AG04449 (cell line): Measurements from ENCODE around the gene PAIP2B.

Source experiments
- CTCF ChIA-PET: fragments of 350-600 bp; formaldehyde crosslinking; extraction: SDS; loops from one replicate; lab custom pipeline; 2021; ENCODE audit warnings: antibody characterized with exemption; lab: Yijun Ruan, JAX
- POLR2A ChIA-PET: fragments of 400-600, 350-600 bp; formaldehyde crosslinking; extraction: SDS; loops from one replicate; lab custom pipeline; 2020; ENCODE audit warnings: antibody characterized with exemption, inconsistent platforms; lab: Yijun Ruan, JAX
- DNase-seq: peaks from one replicate; pipeline ENCODE4 v3.0.0-alpha.2; 2010; ENCODE audit warnings: low read depth, low spot score
- H3K4me3 ChIP-seq: 2 replicates; pipeline ENCODE4 v1.5.1; 2011; ENCODE audit warnings: low read depth, mild to moderate bottlenecking, control low read depth, low read length
- TF ChIP-seq, protein P1 (sequence below): IDR thresholded peaks from one replicate; pipeline ENCODE4 v1.5.1; 2011; ENCODE audit warnings: mild to moderate bottlenecking, moderate library complexity, low read length, control low read depth, inconsistent platforms; ENCODE audit not compliant: insufficient read depth; ENCODE audit errors: missing control alignments

The PAIP2B gene

GRCh38 chr2:71173096-71173495, 53.8 kb downstream of the PAIP2B start:
- H3K4me3 ChIP-seq, result no peak overlapping the region
- no peak for DNase-seq
- ChIA-PET POLR2A (no interaction called here), CTCF (interaction anchor here (1.2 kb wide), 1 partner anchor 17 kb away, joined by 4 read pairs; no protein-coding TSS in a partner anchor)
- TF ChIP-seq, protein P1, sequence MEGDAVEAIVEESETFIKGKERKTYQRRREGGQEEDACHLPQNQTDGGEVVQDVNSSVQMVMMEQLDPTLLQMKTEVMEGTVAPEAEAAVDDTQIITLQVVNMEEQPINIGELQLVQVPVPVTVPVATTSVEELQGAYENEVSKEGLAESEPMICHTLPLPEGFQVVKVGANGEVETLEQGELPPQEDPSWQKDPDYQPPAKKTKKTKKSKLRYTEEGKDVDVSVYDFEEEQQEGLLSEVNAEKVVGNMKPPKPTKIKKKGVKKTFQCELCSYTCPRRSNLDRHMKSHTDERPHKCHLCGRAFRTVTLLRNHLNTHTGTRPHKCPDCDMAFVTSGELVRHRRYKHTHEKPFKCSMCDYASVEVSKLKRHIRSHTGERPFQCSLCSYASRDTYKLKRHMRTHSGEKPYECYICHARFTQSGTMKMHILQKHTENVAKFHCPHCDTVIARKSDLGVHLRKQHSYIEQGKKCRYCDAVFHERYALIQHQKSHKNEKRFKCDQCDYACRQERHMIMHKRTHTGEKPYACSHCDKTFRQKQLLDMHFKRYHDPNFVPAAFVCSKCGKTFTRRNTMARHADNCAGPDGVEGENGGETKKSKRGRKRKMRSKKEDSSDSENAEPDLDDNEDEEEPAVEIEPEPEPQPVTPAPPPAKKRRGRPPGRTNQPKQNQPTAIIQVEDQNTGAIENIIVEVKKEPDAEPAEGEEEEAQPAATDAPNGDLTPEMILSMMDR, result no peak

DNA sequence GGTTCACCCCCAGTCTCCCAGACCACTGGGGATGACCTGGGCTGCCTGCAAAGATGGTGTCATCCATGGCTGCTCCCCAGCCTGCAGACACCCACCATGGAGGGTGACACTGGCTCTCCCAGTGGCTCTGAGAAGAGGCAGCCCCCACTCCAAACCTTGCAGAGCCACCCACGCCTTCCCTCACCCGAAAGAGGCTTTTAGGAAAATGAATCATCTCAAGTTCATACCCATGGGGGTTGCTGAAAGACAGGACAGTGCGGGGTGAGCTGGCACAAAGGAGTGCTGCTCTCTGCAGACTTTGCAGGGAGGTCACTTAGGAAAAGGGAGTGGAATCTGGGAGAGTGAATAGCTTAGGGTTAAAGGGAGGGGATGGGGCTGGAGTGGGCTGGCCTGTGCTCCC, 60.1 kb downstream of the PAIP2B start:
- TF ChIP-seq, protein P1, result no peak
- CTCF ChIA-PET, result interaction anchor here (1.3 kb wide), 1 partner anchor 10 kb away, joined by 5 read pairs; no protein-coding TSS in a partner anchor
- POLR2A ChIA-PET, result no interaction called here
- H3K4me3 ChIP-seq, result no peak overlapping the region
- DNase-seq, result no peak

GRCh38 chr2:71157124-71157793, 69.6 kb downstream of the PAIP2B start:
- H3K4me3 ChIP-seq, result peak overlapping the region; percentile 38
- TF ChIP-seq, protein P1, result peak; percentile 60
- CTCF ChIA-PET, result interaction anchor here (0.7 to 4.7 kb wide), 13 partner anchors 8 to 353 kb away, joined by 3 to 18 read pairs (median 4); partner anchors contain the start of genes PAIP2B and ZNF638
- POLR2A ChIA-PET, result no interaction called here
- no peak for DNase-seq

GRCh38 chr2:71156573-71156972, 70.3 kb downstream of the PAIP2B start:
- peak overlapping the region; percentile 38 for H3K4me3 ChIP-seq
- CTCF ChIA-PET, result interaction anchor here (0.7 to 4.7 kb wide), 12 partner anchors 8 to 354 kb away, joined by 3 to 18 read pairs (median 4); partner anchors contain the start of gene PAIP2B
- peak; percentile 9 for DNase-seq
- TF ChIP-seq, protein P1, result no peak
- POLR2A ChIA-PET, result no interaction called here

GRCh38 chr2:71155846-71156245, 71.1 kb downstream of the PAIP2B start:
- ChIA-PET POLR2A (no interaction called here), CTCF (interaction anchor here (0.7 to 4.7 kb wide), 8 partner anchors 11 to 355 kb away, joined by 3 to 18 read pairs (median 6); partner anchors contain the start of gene PAIP2B)
- TF ChIP-seq, protein P1, result no peak

GRCh38 chr2:71154798-71155197, 72.1 kb downstream of the PAIP2B start:
- no peak overlapping the region for H3K4me3 ChIP-seq
- ChIA-PET POLR2A (no interaction called here), CTCF (interaction anchor here (1.1 to 4.7 kb wide), 5 partner anchors 10 to 357 kb away, joined by 3 to 18 read pairs (median 3); no protein-coding TSS in a partner anchor)

More at GRCh38 chr2:71155846-71156245, 71.1 kb downstream of the PAIP2B start:
- DNase-seq, result no peak
- no peak overlapping the region for H3K4me3 ChIP-seq

More at GRCh38 chr2:71154798-71155197, 72.1 kb downstream of the PAIP2B start:
- TF ChIP-seq, protein P1, result peak; percentile 5
- DNase-seq, result no peak
